ENCODE results near the gene SFTA2.

GRCh38 chr6:30960907-30961673 is 29.1 kb upstream of the SFTA2 start:
- TF ChIP-seq POLR2A (IDR thresholded peaks at IDR 0.05) (no peak), POLR2AphosphoS5 (IDR thresholded peaks at IDR 0.05; ENCODE audit: insufficient read depth in 1 of 2, low read depth in 1 of 2) (no peak)
- TF ChIP-seq, protein P1, sequence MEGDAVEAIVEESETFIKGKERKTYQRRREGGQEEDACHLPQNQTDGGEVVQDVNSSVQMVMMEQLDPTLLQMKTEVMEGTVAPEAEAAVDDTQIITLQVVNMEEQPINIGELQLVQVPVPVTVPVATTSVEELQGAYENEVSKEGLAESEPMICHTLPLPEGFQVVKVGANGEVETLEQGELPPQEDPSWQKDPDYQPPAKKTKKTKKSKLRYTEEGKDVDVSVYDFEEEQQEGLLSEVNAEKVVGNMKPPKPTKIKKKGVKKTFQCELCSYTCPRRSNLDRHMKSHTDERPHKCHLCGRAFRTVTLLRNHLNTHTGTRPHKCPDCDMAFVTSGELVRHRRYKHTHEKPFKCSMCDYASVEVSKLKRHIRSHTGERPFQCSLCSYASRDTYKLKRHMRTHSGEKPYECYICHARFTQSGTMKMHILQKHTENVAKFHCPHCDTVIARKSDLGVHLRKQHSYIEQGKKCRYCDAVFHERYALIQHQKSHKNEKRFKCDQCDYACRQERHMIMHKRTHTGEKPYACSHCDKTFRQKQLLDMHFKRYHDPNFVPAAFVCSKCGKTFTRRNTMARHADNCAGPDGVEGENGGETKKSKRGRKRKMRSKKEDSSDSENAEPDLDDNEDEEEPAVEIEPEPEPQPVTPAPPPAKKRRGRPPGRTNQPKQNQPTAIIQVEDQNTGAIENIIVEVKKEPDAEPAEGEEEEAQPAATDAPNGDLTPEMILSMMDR (IDR thresholded peaks at IDR 0.05): no peak

Measured in vagina (tissue), 2 donors.